Hematopoietic multipotent progenitor cell treated with erythropoietin and hydrocortisone succinate and interleukin-3 and kit ligand, for 17 days (in vitro differentiated cells): ENCODE data around the gene PRIMA1.

Experiments used
- DNase-seq: peaks from one replicate; pipeline ENCODE4 v3.0.0-alpha.2; 2015; ENCODE audit warnings: low spot score

The PRIMA1 gene

GRCh38 chr14:93753647-93754046 is 34.6 kb downstream of the PRIMA1 start:
- DNase-seq = no peak

- DNase-seq = no peak
These were observed 35.2 kb downstream of the PRIMA1 start for GRCh38 chr14:93752980-93753561.

GRCh38 chr14:93751946-93752655 is 36.2 kb downstream of the PRIMA1 start:
- no peak for DNase-seq

GRCh38 chr14:93749076-93749420 is 39.2 kb downstream of the PRIMA1 start:
- DNase-seq = no peak

DNA sequence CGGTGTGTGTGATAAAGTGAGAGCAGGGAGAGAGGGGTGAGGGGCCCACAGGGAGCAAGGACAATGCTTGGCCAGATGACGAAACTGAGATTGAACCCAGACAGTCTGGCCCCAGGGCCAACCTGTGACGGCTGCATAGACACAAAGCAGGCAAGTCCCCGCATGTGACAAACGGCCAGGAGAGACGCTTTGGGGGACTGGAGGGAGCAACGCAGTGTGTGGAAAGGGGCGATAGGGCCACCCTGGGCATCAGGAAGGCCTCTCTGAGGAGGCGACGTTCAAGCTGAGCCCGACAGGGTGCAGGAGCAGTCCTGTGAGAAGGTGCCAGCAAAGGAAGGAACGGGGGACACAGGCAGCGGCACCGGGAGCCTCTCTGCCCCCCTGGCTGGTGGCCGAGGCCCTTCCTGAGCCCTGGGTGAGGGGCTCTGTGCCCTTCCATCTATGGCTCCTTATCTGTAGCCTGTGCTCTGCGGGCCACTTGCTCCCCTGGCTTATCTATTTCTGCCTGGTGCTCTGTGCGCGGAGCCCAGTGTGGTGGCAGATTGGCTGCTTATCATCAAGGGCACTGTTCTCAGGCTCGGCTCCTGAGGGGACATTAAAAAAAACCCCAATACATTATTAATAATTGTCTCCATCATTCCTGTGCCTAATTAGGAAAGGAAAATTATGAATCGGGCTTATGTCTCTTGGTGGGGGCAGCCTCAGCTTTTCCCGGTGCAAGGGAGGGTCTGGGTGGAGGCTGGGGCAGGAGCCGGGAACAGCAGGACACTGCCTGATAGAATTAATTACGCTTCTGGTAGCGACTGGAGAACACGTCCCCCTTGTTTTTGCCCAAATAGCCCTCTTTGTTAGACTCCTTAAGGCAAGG is 39.8 kb downstream of the PRIMA1 start:
- DNase-seq = peak; percentile 42

GRCh38 chr14:93747560-93747959 is 40.7 kb downstream of the PRIMA1 start:
- no peak for DNase-seq

DNA sequence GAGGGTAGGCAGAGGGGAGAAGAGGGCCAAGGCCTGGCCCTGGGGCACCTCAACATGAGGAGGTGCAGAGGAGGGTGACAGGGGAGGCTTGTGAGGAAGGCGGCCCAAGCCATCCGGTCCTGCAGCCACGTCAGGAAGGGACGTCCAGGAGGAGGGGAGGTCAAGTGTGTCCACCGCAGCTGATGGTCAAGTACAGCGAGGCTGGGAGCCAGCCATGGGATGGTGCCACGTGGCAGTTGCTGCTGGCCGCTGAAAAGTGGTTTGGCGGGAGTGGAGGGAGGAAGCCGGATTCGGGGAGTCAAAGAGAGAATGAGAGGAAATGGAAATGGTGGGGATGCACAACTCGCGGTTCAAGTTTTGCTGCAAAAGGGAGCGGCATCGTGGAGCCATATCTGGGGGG is 41.2 kb downstream of the PRIMA1 start:
- DNase-seq = no peak

GRCh38 chr14:93745603-93746273 is 42.5 kb downstream of the PRIMA1 start:
- DNase-seq = no peak

DNA sequence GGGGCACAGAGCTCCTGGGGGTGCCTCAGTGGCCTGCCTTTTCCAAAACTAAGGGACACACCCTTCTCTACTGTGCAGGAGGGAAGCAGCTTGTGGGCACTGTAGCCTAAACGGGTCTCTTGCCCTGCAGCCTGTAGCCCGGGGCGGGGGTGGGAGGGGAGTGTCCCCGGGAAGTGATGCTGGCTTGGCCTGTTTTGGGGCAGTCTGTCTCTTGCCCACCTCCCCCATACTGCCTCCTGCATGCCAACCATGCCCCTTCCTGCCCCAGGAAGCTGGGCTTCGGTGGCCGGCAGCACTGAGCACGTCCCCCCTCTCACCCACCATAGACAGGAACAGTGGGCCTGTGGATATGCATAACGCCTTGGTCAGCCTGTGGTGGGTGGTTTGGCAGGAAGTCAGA is 43.4 kb downstream of the PRIMA1 start:
- no peak for DNase-seq

- DNase-seq = no peak
These were observed 44.1 kb downstream of the PRIMA1 start for GRCh38 chr14:93744176-93744575.

- DNase-seq = no peak
These were observed 44.8 kb downstream of the PRIMA1 start for GRCh38 chr14:93743270-93744060.

DNA sequence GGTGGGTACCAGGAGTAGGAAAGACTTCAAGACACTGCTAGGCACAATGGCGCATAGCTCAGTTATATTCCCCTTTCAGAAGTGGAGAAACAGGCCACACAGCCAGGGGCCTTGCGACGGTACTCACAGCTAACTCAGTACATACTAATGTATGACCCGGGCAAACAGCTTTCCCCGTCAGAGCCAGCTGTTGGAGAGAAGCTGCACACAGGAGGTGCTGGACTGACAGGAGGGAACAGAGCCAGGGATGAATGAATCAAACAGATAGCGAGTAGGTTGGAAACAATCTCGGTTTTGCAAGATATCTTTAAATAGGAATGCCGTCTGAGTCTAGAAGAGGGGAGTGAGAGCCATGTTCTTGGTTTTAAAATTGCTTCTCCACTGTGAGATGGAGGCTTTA is 45.5 kb downstream of the PRIMA1 start:
- no peak for DNase-seq

DNA sequence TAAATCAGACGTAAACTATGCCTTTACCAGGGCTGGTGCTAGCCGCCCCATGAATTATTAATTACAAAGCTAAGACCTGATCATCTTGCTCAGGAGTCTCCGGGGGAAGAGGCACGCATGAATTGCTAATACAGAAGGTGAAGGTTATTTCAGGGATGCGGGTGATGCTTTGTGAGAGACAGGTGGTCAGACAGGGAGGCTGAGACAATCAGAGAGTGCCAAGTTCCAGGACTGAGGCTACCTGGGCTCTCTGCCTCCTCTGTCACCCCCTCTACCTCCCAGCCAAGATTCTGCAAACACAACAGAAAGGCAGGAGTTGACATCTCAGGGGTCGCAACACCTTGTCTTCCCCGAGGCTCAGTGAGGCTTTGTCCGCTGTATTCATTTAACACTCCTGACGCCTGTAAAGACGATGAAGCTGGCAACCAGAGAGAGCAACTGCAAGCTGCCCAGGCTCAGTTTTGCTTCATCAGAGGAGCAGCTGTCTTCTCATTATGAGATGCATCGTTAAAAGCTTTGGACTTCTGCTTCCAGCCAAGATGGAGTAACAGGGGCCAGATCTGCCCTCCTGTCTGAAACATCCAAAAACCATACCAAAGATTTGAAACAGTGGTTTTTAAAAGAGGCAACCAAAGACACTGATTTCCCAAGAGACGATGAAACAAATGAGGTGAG is 46.6 kb downstream of the PRIMA1 start:
- DNase-seq = no peak

DNA sequence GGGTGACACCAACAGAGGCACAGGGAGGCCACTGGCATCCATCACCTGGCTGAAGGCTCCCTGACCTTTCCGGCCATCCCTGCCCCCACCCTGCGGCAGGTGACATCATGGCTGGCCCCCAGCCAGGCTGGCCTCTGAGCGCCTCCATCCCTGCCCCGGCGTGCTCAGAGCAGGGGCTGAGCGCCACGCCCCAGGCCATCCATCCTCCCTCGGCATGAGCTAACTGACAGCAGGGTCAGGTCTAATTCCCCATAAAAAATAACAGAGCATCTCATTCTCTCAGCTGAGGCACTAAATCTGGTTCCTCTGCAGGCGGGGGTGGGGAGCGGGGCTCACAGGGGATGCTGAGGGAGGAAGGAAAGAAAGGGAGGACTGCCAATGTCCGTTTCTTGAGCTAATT is 50.7 kb downstream of the PRIMA1 start:
- DNase-seq = no peak

GRCh38 chr14:93736378-93737014 is 51.8 kb downstream of the PRIMA1 start:
- DNase-seq = no peak

DNA sequence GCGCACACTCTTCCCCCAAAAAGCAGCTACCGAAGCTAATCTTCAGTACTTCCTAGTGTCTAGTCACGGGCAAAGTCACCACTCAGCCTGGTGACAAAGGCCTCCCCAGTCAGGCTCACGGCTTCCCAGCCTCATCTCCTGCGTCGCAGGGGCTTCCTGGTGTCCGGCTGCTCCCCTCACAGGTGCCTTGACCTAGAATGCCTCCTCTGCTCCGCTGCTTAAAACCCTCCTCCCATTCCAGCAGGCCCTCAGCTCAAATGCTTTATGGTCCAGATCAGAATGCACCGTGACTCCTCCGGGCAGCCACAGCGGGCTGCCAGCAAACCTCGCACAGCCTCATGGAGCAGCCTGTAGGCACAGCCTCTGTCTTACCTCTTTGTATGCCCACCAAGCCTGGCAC is 53.1 kb downstream of the PRIMA1 start:
- no peak for DNase-seq

DNA sequence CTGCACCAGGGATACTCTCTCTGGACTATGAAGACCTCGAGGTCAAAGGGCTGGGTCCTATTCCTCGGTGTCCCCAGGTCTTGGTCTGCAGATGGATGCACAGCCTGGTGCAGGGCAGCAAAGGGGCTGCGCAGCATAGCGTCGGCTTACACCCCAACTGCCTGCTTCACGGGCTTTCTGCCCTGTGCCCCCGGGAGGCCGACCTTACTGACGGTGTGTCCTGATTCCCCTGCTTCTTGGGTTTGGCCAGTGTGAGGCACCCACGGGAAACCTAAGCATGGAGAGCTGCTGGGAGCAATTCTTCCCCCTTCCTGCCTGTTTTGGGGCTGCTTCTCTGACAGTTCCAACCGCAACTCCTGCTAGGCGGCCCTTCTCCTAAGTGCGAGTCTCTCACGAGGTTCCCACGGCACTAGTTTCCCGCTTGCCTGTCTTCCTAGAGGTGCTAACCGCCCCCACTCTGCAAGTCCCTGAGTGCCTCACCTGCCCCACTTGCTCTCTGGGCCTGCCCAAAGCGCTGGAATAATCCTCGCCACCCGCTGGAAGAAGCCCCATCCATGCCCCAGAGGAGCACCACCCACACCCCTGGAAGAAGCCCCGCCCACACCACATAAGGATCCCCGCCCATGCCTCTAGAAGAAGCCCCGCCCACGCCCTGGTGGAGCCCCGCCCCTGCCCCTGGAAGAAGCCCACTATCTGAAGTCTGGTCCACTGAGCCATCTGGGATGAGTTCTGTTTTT is 54.0 kb downstream of the PRIMA1 start:
- peak; percentile 35 for DNase-seq

DNA sequence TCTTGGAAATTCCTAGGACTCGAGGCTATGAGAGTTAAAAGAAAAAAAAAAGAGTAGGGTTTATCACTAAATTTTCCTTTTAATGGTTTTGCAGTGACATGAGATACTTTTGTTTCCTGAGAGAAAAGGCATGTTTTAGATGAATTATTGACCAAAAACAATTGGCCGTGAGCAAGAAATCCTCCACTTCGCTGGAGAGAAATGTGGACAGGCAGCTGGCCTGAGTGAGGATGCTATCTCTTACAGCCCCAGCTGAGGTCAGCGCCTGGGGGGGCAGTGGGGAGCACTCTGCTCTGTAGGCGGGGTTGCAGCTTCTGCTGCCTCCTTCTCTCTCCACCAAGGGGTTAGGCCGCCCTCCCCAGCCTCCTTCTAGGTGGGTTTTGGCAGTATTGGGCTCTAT is 54.7 kb downstream of the PRIMA1 start:
- no peak for DNase-seq

- DNase-seq = no peak
These were observed 55.1 kb downstream of the PRIMA1 start for GRCh38 chr14:93733231-93733630.

DNA sequence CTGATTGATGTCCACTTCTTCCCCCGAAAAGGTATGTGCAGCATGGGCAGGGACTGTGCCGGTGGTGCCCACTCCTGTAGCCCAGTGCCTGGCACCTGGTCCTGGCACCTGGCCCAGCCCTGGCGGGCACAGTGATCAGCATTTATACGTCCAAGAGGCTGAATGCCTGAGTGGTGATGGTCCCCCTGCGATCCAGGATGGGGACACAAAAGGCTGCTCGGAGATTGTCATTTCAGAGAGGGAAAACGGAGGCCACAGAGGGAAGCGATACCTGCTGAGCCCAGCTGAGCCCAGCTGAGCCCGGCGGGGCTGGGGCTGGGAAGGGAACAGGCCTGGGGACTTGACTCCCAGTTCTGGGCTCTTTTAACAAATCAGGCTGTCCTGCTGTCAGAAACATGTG is 55.8 kb downstream of the PRIMA1 start:
- no peak for DNase-seq
